GM21423 (cell line): ENCODE data around the gene RPL36A.

Source experiments
- ATAC-seq: cut with Tn5 transposase; IDR thresholded peaks from one replicate; pipeline ENCODE4 v1.9.1; 2021; ENCODE audit warnings: mild to moderate bottlenecking, moderate library complexity; ENCODE audit not compliant: unreplicated experiment

The RPL36A gene

DNA sequence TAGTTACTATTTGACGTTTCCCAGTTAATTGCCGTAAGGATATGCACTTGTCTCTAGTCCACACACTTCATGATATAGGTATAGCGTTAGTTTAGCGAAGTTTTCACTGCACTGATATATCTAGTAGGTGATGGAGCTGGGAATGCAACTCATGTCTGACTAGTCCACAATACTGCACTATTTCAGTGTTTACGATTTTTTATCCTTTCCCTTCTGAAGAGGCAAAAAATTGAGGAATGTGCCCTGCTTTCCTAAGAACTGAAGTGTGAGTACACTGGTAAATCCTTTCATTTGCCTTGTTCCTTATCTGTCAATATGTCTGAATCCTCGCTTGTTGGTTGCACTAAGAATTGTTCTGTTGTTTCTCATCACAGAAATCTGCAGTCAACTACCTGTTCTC is 1.0 kb downstream of the RPL36A start:
- ATAC-seq = no peak

DNA sequence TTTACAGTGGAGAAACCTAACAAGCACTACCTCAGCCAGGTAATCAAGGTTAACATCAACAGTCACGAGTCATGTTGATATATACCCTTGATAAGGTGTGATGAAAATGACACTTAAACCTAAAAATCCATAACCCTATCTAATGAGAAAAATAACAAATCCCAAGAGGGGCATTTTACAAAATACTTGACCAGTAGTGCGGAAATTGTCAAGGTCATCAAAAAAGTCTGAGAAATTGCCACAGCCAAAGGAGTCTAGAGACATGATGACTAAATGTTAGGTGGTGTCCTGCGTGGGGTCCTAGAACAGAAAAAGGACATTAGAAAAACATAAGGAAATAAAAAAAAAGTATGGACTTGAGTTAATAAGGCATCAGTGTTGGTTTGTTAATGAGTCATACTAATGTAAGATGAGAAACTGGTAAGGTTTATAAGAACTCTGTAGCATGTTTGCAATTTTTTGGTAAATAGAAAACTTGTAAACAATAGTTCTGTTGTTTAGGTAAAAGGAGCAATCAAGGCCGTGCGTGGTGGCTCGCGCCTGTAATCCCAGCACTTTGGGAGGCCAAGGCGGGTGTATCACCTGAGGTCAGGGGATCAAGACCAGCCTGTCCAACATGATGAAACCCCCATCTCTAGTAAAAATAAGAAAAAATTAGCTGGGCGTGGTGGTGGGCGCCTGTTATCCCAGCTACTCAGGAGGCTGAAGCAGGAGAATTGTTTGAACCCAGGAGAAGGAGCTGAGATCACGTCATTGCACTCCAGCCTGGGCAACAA is 2.9 kb downstream of the RPL36A start:
- no peak for ATAC-seq

DNA sequence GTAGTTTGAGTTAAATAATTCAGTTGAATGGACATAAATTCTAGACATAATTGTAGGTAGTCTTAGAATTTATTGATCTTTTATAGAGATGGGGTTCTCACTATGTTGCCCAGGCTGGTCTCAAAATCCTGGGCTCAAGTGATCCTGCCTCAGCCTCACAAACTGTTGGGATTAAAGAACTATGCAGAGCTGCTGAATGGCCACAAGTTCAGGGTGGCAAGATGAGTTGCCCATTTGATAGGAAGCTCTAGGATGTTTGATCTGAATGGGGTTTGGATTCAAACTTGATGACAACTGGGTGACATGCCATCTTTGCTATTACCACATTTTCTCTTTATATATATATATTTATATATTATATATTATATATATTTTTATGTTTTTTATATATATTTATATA is 3.6 kb downstream of the RPL36A start:
- no peak for ATAC-seq

DNA sequence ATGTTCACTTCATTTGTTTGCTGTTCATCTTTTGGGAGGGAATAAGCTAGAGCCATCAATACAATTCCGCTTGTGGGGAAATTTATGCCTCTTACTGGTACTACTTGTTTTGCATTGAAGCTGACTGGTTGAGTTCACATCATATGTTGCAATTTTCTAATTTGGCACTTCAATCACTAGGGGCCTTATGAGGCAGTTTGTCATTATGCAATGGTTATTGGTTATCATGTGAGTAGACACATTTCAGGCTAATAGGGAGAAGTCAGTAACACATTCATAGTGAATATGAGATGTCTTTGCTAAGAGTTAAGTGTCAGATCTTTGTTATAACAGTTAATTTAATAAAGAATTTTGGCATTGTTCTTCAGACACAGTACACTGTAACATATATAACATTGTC is 5.0 kb downstream of the RPL36A start:
- no peak for ATAC-seq

DNA sequence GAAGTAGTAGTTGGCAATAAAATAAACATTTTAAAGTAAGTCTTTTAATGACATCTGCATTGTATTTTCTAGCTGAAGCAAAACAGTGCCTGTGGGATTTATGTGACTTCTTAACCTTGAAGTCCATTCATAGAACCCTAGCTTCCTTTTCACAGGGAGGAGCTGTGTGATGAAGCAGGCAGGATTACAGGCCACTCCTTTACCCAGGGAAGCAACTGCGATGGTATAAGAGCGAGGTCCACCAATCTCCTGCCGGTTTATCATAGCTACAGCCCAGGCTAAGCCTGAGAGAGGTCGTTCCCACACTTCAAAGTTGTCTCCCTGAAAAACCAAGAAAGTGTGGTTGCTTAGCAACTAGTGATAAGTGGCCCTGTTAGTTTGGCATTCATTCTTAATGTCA is 7.0 kb downstream of the RPL36A start:
- ATAC-seq = no peak

GRCh38 chrX:101398694-101399093 is 7.9 kb downstream of the RPL36A start:
- no peak for ATAC-seq

- ATAC-seq = no peak
Observed at GRCh38 chrX:101399825-101400224, 9.0 kb downstream of the RPL36A start.

DNA sequence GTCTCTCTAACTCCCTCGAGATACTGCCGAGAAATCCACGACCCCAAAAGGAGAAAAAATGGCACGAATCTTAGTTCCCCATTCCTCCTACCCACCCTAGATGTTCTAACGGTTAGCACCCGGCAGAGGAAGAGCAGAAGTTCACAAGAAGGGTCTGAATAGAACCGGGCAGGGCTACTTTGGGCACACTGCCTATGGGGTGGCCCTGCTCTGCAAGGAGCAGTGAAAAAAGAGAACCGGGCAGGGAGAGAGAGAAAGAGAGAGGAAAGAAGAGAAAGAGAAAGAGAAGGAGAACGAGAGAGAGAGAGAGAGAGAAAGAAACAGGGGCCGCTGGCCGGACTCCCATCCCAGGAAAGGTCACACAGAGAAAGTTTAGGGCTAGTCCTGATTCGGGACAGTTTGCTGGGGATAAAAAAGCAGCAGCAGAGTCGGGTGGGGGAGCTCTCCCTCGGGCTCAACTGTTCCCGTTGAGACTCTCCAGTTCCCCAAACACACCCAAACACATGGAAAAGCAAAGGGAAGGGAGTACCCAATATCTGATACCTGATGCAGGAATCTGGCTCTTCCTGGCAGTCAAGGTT is 16.4 kb downstream of the RPL36A start:
- no peak for ATAC-seq

- ATAC-seq = peak; percentile 93
Observed at GRCh38 chrX:101407748-101408531, 17.1 kb downstream of the RPL36A start, which contains the start of the genes GLA and HNRNPH2. TSS of gene GLA (minus strand) at chrX:101407925. CDS start at chrX:101407903, 22 bp downstream. TSS of gene HNRNPH2 (plus strand) at chrX:101408222. CDS start at chrX:101411989, 3,767 bp downstream.

- peak; percentile 24 for ATAC-seq
Observed at GRCh38 chrX:101408532-101408841, 17.7 kb downstream of the RPL36A start.

- ATAC-seq = no peak
Observed at GRCh38 chrX:101409043-101409442, 18.2 kb downstream of the RPL36A start.

- no peak for ATAC-seq
Observed at GRCh38 chrX:101410461-101410860, 19.6 kb downstream of the RPL36A start.

DNA sequence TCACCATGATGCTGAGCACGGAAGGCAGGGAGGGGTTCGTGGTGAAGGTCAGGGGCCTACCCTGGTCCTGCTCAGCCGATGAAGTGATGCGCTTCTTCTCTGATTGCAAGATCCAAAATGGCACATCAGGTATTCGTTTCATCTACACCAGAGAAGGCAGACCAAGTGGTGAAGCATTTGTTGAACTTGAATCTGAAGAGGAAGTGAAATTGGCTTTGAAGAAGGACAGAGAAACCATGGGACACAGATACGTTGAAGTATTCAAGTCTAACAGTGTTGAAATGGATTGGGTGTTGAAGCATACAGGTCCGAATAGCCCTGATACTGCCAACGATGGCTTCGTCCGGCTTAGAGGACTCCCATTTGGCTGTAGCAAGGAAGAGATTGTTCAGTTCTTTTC is 21.2 kb downstream of the RPL36A start:
- no peak for ATAC-seq

DNA sequence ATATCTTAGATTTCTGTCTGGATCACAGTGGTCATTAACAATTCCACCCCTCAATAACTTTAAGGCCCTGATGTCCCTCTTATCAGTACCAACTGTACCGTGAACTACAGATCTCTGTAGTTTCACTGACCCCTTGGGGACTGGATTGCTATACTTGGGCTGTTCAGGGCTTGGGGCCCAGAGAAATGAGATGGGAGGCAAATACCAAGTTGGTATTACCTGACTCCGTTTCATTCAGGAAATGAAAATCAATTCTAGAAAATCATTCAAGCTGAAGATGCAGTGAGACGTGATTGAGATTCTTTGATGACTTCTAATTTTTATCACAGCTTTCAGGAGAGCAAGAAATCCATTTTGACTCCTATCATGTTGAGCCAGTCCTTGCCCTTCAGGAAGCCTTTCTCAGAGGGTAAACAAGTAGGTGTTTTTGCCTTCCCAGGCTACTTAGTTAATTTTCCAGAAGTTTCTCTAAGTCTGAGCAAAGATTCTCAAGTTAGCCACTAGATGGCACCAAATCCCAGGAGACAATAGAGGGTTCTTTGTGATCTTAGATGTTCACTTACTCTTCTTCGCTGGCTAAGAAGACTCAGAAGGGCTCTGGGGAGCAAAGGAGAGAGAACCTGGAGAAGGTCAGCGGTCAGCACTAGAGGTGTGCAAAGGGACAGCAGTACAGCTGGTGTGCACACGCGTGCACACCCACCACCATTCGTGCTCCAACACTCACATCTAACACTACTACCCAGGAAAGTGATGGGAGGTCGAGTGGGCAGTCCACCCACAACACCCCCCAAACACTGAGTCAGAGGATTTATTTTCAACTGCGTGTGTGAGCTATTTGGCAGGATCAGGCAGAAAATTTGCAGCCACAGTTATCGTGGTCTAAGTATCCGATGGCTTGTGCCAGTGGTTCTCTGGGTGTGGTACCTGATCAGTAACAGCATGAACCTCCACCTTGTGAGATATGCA is 24.7 kb downstream of the RPL36A start:
- peak; percentile 56 for ATAC-seq

GRCh38 chrX:101416691-101417090 is 25.9 kb downstream of the RPL36A start:
- no peak for ATAC-seq

- no peak for ATAC-seq
Observed at GRCh38 chrX:101417190-101417589, 26.4 kb downstream of the RPL36A start.

GRCh38 chrX:101417981-101418841 is 27.4 kb downstream of the RPL36A start:
- peak; percentile 51 for ATAC-seq

DNA sequence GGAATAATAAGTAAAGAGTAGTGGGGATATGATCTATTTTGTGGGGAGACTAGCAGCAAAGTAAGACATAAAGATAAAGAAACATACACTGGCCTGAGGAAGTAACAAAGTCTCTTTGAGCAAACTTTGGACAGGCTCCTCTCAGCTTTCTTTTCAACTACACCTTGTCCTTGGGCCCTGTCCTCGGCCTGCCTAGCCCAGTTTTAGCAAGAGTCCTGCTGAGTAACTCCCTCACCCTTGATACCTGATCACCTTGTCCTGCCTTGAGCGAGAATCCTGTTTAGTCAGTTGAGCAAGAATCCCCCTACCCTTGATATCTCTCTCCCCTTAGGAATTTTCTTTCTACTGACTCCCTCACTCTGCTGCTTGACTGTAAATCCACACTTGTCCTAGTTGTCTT is 28.7 kb downstream of the RPL36A start:
- no peak for ATAC-seq

- no peak for ATAC-seq
Observed at GRCh38 chrX:101427954-101428353, 37.1 kb downstream of the RPL36A start.

- no peak for ATAC-seq
Observed at GRCh38 chrX:101429934-101430333, 39.1 kb downstream of the RPL36A start.
